IMR-90 (cell line): ENCODE data around the gene AP5B1. TPM values are rescaled to one million over a fixed set of nuclear protein-coding genes. Genes with fewer than 3 reads are reported as not detected.

Source experiments
- ATAC-seq: fragments of 200-7000 bp; cut with Tn5 transposase; 2 replicates; pipeline ENCODE4 v1.9.1; 2020; ENCODE audit warnings: low read depth, mild to moderate bottlenecking, moderate library complexity
- BruUV-seq: library from RNA; stranded (reverse); fragments of 400-500 nt; replicated peaks from 2 replicates; lab custom pipeline; 2021; lab: Mats Ljungman, UMichigan
- CTCF ChIA-PET: fragments of 300-600 bp; formaldehyde crosslinking; extraction: SDS; loops from one replicate; lab custom pipeline; 2021; ENCODE audit warnings: antibody characterized with exemption; lab: Yijun Ruan, JAX
- POLR2A ChIA-PET: fragments of 300-600 bp; sonication (Branson Sonifier 250); formaldehyde crosslinking; loops from one replicate; lab custom pipeline; 2022; ENCODE audit warnings: antibody characterized with exemption; ENCODE audit not compliant: unreplicated experiment; lab: Charles Lee
- DNase-seq: peaks from one replicate; pipeline ENCODE4 v3.0.0; 2013
- H2AFZ ChIP-seq: replicated peaks from 2 replicates; pipeline ENCODE3; 2013; ENCODE audit warnings: low read length, mild to moderate bottlenecking; ENCODE audit not compliant: poor library complexity
- H2AK5ac ChIP-seq: 2 replicates; pipeline ENCODE4 v1.6.1; 2013; ENCODE audit warnings: low read depth, low read length, inconsistent platforms
- H2AK9ac ChIP-seq: replicated peaks from 2 replicates; pipeline ENCODE3; 2013; ENCODE audit warnings: mild to moderate bottlenecking, low read depth, low read length, moderate library complexity; ENCODE audit not compliant: poor library complexity
- H2BK120ac ChIP-seq: 2 replicates; pipeline ENCODE4 v1.6.1; 2013; ENCODE audit warnings: low read depth, low read length, inconsistent platforms
- H2BK15ac ChIP-seq: 3 replicates; pipeline ENCODE4 v1.6.1; 2013; ENCODE audit warnings: low read depth, low read length, inconsistent platforms
- H2BK20ac ChIP-seq: 2 replicates; pipeline ENCODE4 v1.6.1; 2013; ENCODE audit warnings: low read depth, mild to moderate bottlenecking, inconsistent platforms, low read length, moderate library complexity
- H2BK5ac ChIP-seq: 2 replicates; pipeline ENCODE4 v1.6.1; 2013; ENCODE audit warnings: mild to moderate bottlenecking, low read depth, low read length, inconsistent platforms; ENCODE audit not compliant: poor library complexity, severe bottlenecking
- H3K14ac ChIP-seq: replicated peaks from 2 replicates; pipeline ENCODE4 v1.6.1; 2013; ENCODE audit warnings: low read depth, low read length, inconsistent platforms
- H3K18ac ChIP-seq: 2 replicates; pipeline ENCODE4 v1.6.1; 2013; ENCODE audit warnings: low read depth, low read length, control low read depth
- H3K23ac ChIP-seq: 2 replicates; pipeline ENCODE4 v1.6.1; 2013; ENCODE audit warnings: low read depth, low read length, inconsistent platforms
- H3K27ac ChIP-seq: 2 replicates; pipeline ENCODE4 v1.5.1; 2013; ENCODE audit warnings: mild to moderate bottlenecking, control low read depth, low read length; ENCODE audit not compliant: insufficient read depth
- H3K27me3 ChIP-seq: 2 replicates; pipeline ENCODE4 v1.6.1; 2013; ENCODE audit warnings: low read length; ENCODE audit not compliant: control insufficient read depth, insufficient read depth
- H3K36me3 ChIP-seq: 2 replicates; pipeline ENCODE4 v1.6.1; 2013; ENCODE audit warnings: low read length, mixed read lengths; ENCODE audit not compliant: control insufficient read depth, insufficient read depth
- H3K4ac ChIP-seq: 2 replicates; pipeline ENCODE4 v1.6.1; 2013; ENCODE audit warnings: low read depth, low read length, inconsistent platforms
- H3K4me1 ChIP-seq: 2 replicates; pipeline ENCODE4 v1.6.1; 2013; ENCODE audit warnings: low read length, mixed read lengths; ENCODE audit not compliant: control insufficient read depth, insufficient read depth
- H3K4me2 ChIP-seq: 2 replicates; pipeline ENCODE4 v1.6.1; 2013; ENCODE audit warnings: low read depth, mild to moderate bottlenecking, control low read depth, low read length, moderate library complexity
- H3K4me3 ChIP-seq: 2 replicates; pipeline ENCODE4 v1.5.1; 2013; ENCODE audit warnings: low read depth, mild to moderate bottlenecking, control low read depth, low read length, moderate library complexity; ENCODE audit not compliant: insufficient read depth
- H3K56ac ChIP-seq: 2 replicates; pipeline ENCODE4 v1.6.1; 2013; ENCODE audit warnings: low read length, inconsistent platforms; ENCODE audit not compliant: insufficient read depth; ENCODE audit errors: extremely low read depth
- H3K79me1 ChIP-seq, 2 experiments: 2 replicates each; pipeline ENCODE4 v1.6.1; 2013; ENCODE audit warnings: low read length in 2 of 2, inconsistent platforms in 1 of 2, low read depth in 1 of 2
- H3K9ac ChIP-seq: 2 replicates; pipeline ENCODE4 v1.6.1; 2013; ENCODE audit warnings: low read depth, low read length, control low read depth
- H3K9me1 ChIP-seq: 2 replicates; pipeline ENCODE4 v1.6.1; 2013; ENCODE audit warnings: low read length, inconsistent platforms; ENCODE audit not compliant: insufficient read depth
- H3K9me3 ChIP-seq: 2 replicates; pipeline ENCODE4 v1.6.1; 2013; ENCODE audit warnings: low read length; ENCODE audit not compliant: control insufficient read depth, insufficient read depth
- H4K20me1 ChIP-seq: 2 replicates; pipeline ENCODE4 v1.6.1; 2013; ENCODE audit warnings: low read length, inconsistent platforms; ENCODE audit not compliant: insufficient read depth
- H4K5ac ChIP-seq: 2 replicates; pipeline ENCODE4 v1.6.1; 2013; ENCODE audit warnings: mild to moderate bottlenecking, low read depth, low read length, control low read depth
- H4K8ac ChIP-seq, 2 experiments: 2 replicates each; pipeline ENCODE4 v1.6.1; 2013; ENCODE audit warnings: low read depth in 2 of 2, low read length in 2 of 2, control low read depth in 1 of 2, inconsistent platforms in 1 of 2
- H4K91ac ChIP-seq: 2 replicates; pipeline ENCODE4 v1.6.1; 2013; ENCODE audit warnings: low read depth, low read length, inconsistent platforms; ENCODE audit not compliant: insufficient read depth
- MAFK ChIP-seq: IDR thresholded peaks from 2 replicates; pipeline ENCODE4 v1.6.1; 2012; ENCODE audit warnings: low read depth, low read length, improper control_type of control experiment
- MAZ ChIP-seq: IDR thresholded peaks from 2 replicates; pipeline ENCODE4 v1.6.1; 2012; ENCODE audit warnings: low read depth, mild to moderate bottlenecking, low read length, improper control_type of control experiment, moderate library complexity, borderline replicate concordance
- MXI1 ChIP-seq: IDR thresholded peaks from 2 replicates; pipeline ENCODE4 v1.6.1; 2012; ENCODE audit warnings: low read depth, mild to moderate bottlenecking, low read length, moderate library complexity, borderline replicate concordance
- POLR2A ChIP-seq: IDR thresholded peaks from 2 replicates; pipeline ENCODE4 v1.6.1; 2012; ENCODE audit warnings: mild to moderate bottlenecking, low read depth, low read length
- RAD21 ChIP-seq: IDR thresholded peaks from 2 replicates; pipeline ENCODE4 v1.6.1; 2012; ENCODE audit warnings: low read length, improper control_type of control experiment
- RCOR1 ChIP-seq: IDR thresholded peaks from 2 replicates; pipeline ENCODE4 v1.6.1; 2012; ENCODE audit warnings: mild to moderate bottlenecking, low read length, improper control_type of control experiment; ENCODE audit not compliant: insufficient replicate concordance
- RFX5 ChIP-seq: IDR thresholded peaks from 2 replicates; pipeline ENCODE4 v1.8.0; 2012; ENCODE audit warnings: low read depth, mild to moderate bottlenecking, low read length, moderate library complexity
- WGBS, 2 experiments: methylation state at CpG; one replicate each; pipeline versions ENCODE4 v1.1.5 to v1.1.7; 2013; ENCODE audit warnings: missing lambda C conversion rate in 2 of 2; ENCODE audit not compliant: insufficient read length in 1 of 2; ENCODE audit errors: extremely low coverage in 2 of 2; 5-methylcytosine and 5-hydroxymethylcytosine counted together
- dilution Hi-C: fragments of 300-500 bp; cut with HindIII; formaldehyde crosslinking; loops from one replicate; pipeline ENCODE4 v1.14.3; 2018; ENCODE audit warnings: low sequenced_read_pairs; ENCODE audit not compliant: unreplicated experiment
- in situ Hi-C: fragments of 300-500 bp; cut with MboI; formaldehyde crosslinking; loops from 3 replicates; pipeline ENCODE4 v1.14.3; 2019; ENCODE audit warnings: low sequenced_read_pairs, inconsistent platforms, mixed read lengths
- intact Hi-C: fragments of 100-400 bp; cut with micrococcal nuclease; formaldehyde crosslinking; loops from 2 replicates; pipeline ENCODE4 v1.10.0; 2022
- polyA plus RNA-seq, 3 experiments: library from polyadenylated mRNA; depleted of rRNA; stranded (reverse); fragments of >200 nt; gene quantifications; 2 replicates each; pipeline ENCODE4 v1.2.3, GENCODE V29; 2012; ENCODE audit warnings: low replicate concordance in 1 of 3
- total RNA-seq: library from RNA; depleted of rRNA; stranded (reverse); fragments of >200 nt; gene quantifications from 2 replicates; pipeline ENCODE4 v1.2.3, GENCODE V29; 2012

AP5B1 gene
- total and polyA plus RNA-seq, 2 of the 4 experiments (the other 2 are of a cell fraction): 2.5 to 5.0 TPM

DNA sequence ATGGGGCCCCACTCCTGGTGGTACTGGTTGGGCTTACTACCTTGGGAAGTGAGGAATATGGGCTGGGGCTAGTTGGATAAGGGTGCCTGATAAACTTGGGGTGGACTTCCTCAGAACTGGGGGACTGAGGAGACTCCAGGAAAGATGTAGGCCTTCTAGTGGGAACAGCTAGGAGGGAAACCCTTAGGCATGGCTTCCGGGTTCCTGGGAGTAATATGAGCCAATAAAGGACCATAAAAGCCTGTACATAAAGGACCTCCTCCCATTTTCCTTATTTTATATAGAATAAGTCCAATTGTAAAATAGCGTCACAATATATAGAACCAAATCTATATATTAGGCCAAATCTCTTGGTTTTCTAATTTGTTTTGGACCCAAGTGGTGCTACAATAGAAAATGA, 41.8 kb downstream of the AP5B1 start:
- no CpG with 5 or more reads among the region's 2 CpGs for WGBS, 2 experiments
- CTCF ChIA-PET: no interaction called here
- no peak overlapping the region for H2BK5ac ChIP-seq

More for the DNA sequence above, 41.8 kb downstream of the AP5B1 start:
- H3K4me1 ChIP-seq: no peaks in the 10 kb centered on the region
- intact Hi-C loops (no loop called here), in situ Hi-C loops (no loop called here), dilution Hi-C loops (no loop called here)
- no peak overlapping the region for H2AK5ac ChIP-seq
- H3K4me3 ChIP-seq: no peak overlapping the region
- no peak overlapping the region for H2BK20ac ChIP-seq
- H3K27ac ChIP-seq: no peak overlapping the region
- no peak for TF ChIP-seq RAD21
- TF ChIP-seq RFX5: no peak
- TF ChIP-seq RCOR1: no peak
- TF ChIP-seq POLR2A: no peak
- TF ChIP-seq MXI1: no peak
- no peak for TF ChIP-seq MAFK
- no peak for TF ChIP-seq MAZ
- H3K14ac ChIP-seq: no peak overlapping the region
- no peak overlapping the region for H4K5ac ChIP-seq
- H3K56ac ChIP-seq: no peak overlapping the region
- H2AK9ac ChIP-seq: no peak overlapping the region
- DNase-seq (no peak), ATAC-seq (no peak)
- H3K4me2 ChIP-seq: no peak overlapping the region
- no peaks in the 10 kb centered on the region for H3K9me3 ChIP-seq
- no peak overlapping the region for H2AFZ ChIP-seq
- no peak overlapping the region for H2BK120ac ChIP-seq
- no TSS peak for BruUV-seq
- H4K20me1 ChIP-seq: no peaks in the 10 kb centered on the region
- no peaks in the 10 kb centered on the region for H3K79me1 ChIP-seq
- H3K4ac ChIP-seq: no peak overlapping the region
- no peak overlapping the region for H3K18ac ChIP-seq
- POLR2A ChIA-PET: no interaction called here
- no peaks in the 10 kb centered on the region for H3K36me3 ChIP-seq
- H3K9me1 ChIP-seq: peaks cover 2% of the 10 kb centered on the region; the same call in 1 of the 2 replicates
- no peak overlapping the region for H3K23ac ChIP-seq
- H3K9ac ChIP-seq: no peak overlapping the region
- no peak overlapping the region for H4K8ac ChIP-seq
- peaks cover 1% of the 10 kb centered on the region for H3K27me3 ChIP-seq
- H4K91ac ChIP-seq: no peak overlapping the region
- no peak overlapping the region for H2BK15ac ChIP-seq
